NCI-H748 (cell line): ENCODE results near the gene SND1.

Experiments
- DNase-seq: peaks from one replicate; lab custom pipeline; 2025; ENCODE audit not compliant: unreplicated experiment; lab: John Stamatoyannopoulos, UW

SND1 gene

DNA sequence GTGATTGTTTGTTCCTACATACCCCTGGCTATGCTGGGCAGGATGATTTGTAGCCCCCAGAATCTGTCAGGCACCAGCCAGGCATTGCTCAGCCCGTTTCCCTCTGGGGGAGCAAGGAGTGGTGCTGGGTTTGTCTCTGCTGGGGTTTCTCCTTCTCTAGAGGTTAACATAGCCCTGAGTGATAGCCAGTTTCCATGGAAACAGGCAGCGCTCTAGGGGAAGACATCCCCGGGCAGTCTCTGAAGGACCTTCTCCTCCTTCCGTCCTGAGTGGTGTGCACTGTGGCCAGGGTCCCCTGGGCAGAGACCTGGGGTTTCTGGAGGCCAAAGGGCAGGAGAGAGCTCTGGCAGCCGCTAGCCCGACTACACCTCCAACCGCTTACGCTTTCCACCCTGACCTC, 429.8 kb downstream of the SND1 start:
- DNase-seq, result no peak

DNA sequence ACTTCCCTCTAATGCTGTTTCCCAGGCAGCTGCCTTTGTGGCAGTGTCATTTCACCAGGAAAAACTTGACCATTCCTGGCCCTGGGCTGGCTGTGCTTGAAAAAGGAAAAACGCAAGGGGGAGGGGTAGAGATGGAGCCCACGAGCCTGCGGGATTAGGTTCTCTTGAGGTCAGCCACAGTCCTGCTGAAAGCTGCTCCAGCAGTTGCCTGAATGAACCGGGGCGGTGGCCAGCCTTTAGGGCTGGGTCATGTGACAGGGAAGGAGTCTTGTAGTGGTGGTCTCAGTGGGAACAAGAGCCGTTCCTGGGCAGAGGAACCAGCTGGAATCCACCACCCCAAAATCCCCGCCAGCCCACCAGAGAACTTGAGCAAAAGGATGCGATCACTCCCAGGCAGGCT, 430.4 kb downstream of the SND1 start:
- no peak for DNase-seq

DNA sequence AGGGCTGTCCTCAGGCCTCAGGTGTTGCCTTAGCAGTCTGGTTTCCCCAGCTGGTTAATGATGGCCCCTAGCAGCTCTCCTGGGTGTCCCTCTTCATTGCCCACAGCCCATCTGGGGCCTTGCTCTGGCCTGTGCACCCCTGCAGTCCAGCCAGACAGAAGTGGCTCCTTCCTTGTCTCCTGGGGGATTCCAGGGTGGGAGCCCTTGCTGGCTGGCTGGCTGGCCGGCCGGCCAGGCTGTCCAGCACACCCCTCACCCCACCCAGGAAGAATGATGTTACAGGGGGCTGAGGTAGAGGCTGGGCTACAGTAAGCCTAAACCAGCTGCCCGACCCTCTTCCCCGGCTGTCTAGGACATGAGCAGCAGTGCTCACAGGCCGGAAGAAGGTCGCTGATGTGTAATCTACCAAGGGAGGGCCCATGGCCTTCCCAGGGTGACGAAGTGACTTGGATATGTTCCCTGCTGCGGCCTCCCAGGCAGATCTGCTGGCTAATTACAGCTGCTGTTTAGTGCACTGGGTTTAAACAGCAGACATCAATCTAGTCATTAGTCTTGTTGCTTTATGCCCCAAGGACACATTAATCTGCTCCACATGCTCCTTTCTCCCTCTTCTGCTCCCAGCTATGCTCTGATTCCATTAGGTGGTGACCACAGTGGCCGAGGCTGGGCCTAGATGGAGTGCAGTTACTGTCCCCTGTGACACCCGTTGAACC, 433.1 kb downstream of the SND1 start:
- no peak for DNase-seq

DNA sequence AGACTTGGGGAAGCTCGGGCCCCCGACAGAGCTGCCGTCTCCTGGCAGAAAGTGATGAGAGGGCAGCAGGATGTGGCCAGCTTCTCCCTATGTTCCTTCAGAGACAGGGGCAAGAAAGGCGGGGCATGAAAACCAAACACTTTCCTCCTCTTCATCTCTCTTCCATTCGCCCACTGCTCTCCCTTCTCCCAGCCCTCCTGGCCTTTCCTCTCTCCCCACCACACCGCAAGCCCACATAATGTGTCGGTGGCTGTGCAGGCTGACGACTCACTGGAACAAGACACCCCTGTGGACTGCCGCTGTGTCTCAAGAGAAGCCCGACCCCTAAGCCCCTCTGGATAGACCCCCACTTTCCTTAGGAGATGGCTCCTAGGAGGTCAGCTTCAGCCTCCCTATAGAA, 438.5 kb downstream of the SND1 start:
- no peak for DNase-seq

DNA sequence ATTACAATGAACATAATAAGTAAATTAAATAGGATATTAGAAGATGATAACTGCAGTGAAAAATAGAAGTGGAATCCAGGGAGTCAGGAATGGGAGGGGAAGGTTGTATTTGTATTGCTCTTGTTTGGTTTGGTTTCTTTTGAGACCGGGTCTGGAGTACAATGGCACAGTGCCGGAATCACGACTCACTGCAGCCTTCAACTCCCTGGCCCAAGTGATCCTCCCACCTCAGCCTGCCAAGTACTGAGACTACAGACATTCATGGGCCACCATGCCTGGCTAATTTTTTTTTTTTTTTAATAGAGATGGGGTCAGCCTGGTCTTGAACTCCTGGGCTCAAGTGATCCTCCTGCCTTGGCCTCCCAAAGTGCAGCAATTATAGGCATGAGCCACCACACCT, 439.1 kb downstream of the SND1 start:
- no peak for DNase-seq

DNA sequence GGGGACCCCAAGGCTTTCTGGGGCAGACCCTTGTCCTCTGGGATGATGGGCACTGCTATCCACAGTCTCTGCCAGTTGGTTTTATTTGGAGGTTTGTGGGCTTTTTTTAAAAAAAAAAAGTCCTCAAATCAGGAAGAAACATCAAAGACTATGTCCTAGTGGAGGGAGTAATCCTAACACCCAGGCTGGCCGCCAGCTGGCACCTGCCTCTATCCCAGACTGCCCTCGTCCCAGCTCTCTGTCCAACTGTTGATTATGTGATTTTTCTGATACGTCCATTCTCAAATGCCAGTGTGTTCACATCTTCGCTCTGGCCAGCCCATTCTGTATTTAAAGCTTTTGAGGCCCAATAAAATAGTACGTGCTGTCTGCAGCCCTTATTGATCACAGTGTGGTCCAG, 440.2 kb downstream of the SND1 start:
- no peak for DNase-seq

DNA sequence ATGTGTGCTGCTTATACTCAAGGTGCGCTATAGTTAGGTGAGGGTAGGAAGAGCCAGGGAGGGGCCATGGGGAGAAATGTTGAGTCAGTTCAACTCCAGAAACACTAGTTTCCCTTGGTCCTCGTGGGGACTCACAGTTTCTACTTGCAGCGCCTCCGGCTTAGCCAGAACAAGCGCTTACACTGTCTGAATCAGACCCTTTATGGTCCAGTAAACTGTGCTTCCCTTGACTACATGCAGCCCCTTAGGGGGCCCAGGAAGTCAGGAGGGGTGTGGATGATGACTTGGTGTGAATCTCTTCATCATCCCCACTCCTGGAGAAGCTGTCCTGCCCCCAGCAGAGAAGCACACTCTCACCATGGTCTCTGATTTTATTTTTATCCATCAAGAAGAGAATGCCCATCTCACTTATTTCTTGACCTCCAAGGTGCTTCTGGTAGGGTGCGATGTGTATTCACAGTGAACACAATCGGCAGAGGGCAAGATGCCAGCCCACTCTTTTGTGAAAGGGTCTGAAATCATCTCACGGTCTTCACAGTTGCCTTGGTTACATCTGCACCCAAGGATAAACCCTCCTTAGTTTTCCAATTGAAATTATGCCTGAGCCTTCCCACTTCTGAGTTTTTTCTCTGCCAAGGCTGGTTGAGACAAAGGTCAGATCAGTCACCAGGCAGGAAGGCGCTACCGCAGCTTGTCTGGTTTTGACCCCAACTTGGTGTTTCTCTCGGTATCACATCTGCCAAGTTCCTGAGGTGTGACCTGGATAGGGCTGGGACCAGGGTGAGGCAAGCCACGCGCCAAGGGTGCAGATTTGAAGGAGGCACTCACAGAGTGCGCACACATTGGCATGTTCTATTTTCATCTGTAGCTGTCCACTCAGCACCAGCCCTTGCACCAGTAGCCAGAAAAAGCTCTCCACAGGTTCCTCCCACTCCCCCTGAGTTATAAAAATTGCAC, 441.9 kb downstream of the SND1 start:
- DNase-seq, result peak; percentile 16

DNA sequence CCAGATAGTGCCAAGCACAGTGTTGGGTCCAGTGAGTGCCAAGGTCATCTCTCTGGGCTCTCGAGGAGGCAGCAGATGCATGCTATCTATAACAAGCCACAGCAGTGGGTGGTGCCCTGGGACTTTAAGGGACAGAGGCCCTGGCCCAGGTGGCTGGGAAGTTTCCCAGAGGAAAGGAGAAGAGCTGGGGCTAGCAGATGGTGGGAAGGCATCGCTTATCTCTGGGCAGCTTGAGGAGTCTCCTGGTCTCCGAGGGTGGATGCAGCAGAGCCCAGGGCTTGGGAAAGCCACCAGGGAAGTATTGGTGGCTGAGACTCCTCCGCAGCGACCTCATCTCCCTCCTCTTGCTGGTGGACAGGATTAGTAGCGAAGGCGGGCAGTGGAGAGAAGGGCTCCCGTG, 442.7 kb downstream of the SND1 start:
- DNase-seq, result no peak

DNA sequence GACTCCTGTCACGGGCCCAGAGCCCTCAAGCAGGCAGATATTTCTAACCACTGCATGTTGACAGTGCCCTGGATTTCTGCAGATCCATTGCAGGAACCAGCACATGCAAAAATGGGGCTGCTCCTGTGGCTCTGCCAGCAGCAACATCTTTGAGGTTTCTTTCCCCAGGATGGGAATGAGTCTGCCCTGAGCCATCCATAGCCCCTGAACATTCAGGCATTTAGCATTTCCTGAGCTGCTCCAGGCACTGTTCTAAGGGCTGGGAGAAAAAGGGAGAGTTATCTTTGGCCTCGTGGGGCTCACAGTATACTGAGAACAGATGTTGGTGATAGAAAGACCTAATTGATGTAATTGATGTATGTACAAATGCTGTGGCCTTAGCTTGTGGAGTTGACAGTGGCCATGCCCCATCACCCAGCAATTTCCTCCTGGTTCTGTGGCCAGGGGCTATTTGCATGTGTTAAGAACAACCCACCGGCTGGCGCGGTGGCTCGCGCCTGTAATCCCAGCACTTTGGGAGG, 445.3 kb downstream of the SND1 start:
- no peak for DNase-seq

DNA sequence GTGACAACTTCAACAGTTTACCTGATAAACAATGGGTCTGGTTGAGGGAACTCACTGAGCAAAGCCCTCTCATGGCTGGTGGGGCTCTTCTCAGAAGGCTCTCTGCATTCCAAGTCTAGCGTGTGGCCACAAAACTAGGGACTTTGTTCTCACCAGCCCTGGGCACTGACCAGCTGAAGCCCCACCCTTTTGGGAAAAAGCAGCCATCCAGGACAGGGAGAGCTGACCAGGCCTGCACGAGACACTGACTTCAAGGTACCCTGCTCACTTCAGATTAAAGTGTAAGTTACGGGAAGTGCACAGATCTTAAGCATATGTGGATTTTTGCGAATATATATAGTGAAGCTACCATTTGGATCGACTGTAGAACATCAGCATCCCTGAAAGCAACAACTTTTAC, 446.6 kb downstream of the SND1 start:
- no peak for DNase-seq

DNA sequence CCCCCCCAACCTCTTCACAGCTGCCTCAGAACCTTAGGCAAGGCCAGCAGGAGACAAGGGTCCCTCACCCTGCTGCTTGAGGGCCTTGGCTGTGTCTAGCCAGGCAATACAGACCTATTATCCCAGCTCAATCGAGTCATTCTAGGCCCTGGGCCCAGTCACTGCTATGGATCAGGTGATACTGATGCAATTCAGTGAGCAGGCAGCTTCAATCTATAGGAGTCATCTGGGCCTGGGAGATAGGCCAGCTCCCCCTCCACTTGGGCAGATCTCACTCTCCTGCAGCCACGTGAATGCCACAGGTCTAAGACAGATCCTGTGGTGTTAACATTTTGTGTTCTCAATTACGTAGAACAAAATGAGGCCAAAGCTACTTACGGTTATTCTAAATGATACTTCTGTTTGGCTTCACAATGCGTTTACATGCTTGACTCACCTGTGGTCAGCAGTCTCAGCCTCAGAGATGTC, 447.2 kb downstream of the SND1 start:
- DNase-seq, result no peak

DNA sequence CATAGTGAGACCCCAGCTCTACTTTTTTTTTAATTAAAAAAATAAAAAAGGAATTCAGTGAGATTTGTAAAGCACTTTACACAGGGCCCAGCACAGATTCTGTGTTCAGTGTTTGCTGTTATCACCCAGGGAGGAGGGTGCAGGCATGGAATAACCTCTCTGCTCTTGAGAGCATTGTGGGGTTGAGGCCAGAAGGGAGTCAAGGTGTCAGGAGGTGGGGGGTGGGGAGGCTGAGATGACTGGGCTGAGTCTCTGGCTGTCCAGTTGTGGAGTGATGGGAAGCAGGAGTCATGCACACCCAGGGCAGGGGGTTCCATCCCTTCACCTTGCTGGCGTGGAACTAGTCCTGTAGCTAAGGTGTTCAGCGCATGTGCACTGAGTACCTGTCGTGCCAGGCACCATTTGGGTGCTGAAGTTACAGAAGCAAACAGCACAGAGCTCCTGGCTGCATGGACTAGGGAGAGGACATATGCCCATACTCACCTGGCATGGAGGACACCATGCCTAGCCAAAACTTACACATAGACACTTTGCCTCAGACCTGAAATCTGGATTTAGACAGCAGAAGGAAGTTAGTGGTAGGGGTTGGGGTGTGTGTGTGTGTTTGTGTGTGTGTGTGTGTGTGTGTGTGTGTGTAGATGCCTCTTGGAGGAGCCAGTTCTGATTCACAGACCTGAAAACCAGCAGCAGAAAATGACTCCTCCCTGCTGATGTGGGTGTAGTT, 448.4 kb downstream of the SND1 start:
- DNase-seq, result no peak

DNA sequence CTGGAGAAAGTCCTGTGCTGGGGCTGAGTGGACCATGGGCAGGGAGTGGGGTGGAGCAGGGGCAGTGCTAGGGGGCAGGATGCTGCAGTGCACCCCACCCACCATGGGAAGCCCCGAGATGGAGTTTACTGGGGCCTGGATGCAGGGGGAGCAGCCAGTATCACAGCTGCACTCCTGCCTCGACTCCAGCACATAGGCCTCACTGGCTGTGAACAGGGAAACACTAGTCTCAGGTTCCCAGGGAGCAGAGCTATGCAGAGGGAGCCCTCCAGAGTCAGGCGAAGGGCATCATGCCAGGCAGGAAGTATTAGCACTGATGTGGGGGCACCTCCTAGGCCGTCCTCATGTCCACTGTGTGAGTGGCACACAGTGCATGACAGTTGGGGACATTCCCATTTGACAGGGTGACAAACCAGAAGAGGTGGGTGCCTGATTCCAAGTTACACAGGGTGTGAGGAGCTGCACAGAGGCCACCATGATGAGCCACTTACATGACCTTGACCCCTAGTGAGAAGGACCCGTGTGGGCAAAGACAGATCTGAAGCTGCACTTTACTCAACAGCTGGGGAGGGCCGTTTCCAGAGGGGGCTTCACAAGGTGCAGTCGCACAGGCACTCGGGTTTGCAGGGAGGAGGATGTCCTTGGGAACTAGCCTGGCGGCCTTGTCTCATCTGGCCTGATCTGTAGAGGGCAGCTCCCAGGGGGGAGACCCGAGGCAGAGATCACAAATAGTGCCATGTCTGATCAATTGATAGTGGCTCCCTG, 449.1 kb downstream of the SND1 start:
- DNase-seq, result no peak

DNA sequence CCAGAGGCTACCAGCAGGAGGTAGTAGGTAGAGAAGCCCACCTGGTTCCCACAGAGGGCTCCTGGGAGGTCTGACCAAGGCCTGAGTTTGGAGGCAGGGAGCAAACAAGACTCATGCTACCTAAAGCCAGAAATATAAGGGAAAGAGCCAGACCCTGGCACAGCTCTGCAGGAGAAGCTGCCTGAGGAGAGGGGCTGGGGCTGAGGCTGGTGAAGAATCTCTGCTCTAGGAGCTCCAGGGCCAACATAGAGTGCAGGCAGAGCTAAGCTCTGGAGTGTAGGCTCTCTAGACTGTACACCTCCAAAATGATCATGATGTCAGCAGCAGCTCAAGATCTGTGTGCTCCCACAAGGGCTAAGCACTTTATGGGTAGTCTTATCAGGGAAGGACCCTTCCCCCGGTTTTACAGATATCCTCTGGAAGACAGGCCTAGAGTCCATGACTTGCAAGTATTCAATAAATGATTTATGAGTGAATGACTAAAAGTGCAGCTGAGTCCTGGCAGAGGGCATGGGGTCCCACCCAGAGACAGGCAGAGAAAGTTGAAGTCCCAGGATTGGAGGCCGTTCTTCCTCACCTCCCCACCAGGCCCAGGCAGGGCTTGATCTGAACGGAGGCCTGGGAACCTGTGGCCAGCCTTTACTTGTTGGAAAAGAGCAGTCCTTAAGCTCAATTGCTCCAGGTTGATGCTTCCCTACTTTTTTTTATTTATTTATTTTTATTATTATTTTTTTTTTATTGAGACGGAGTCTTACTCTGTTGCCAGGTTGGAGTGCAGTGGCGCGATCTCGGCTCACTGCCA, 450.7 kb downstream of the SND1 start:
- no peak for DNase-seq

DNA sequence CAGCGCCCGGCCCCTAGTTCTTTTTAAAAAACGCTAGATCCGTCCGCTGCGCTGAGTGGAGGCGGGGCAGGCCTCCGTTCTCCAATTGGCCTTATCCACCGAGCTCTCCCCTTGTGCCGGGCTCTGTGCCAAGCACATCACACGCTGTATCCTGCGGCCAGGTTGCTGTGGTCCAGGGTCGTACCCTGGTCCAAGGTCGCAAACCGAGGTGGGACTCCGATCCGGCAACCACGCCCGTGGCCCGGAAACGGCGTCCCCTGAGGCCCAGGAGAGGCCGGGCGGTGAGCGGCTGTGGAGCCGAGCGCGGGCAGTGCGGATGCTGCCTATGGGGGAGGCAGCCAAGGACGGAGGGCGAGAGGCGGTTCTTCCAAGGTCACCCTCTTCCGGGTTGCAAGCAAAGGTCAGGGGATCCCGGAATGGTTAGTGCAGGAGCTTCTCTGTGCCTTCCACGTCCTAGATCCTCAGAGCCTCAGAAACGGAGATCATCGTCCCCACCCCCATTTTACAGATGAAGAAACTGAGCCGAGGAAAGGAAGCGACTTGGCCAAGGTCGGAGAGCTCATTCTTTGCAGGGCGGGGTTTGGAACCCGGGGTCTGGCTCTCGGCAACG, 451.6 kb downstream of the SND1 start:
- no peak for DNase-seq

DNA sequence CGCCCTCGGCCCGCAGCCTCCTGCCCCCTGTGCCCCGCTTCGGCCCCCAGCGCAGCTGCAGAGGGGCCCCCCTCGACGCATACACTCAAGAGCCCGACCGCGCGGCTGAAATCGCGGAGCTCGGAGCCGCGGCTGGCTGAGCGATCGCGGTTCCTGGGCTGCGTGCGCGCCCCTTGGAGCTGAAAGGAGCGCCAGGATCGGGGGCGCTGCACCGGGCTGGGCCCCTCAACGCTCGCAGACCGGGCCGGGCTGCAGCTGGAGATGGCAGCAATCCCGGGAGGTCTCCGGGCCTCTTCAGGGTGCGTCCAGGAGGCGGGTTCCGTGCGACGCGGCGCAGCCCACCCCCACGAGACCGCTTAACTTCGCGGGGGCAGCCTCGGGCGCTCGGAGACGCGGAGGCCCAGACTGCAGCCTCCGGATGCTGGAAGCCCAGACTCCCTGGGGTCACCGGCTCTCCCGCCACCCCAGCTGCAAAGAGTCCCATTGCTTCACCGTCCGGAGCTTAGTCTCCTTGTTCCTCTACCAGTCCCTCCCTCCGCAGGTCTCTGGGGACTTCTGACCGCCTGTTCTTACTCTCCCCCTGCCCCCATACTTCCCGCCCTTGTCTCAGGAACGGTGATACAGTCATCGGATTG, 452.2 kb downstream of the SND1 start:
- DNase-seq, result peak; percentile 37

DNA sequence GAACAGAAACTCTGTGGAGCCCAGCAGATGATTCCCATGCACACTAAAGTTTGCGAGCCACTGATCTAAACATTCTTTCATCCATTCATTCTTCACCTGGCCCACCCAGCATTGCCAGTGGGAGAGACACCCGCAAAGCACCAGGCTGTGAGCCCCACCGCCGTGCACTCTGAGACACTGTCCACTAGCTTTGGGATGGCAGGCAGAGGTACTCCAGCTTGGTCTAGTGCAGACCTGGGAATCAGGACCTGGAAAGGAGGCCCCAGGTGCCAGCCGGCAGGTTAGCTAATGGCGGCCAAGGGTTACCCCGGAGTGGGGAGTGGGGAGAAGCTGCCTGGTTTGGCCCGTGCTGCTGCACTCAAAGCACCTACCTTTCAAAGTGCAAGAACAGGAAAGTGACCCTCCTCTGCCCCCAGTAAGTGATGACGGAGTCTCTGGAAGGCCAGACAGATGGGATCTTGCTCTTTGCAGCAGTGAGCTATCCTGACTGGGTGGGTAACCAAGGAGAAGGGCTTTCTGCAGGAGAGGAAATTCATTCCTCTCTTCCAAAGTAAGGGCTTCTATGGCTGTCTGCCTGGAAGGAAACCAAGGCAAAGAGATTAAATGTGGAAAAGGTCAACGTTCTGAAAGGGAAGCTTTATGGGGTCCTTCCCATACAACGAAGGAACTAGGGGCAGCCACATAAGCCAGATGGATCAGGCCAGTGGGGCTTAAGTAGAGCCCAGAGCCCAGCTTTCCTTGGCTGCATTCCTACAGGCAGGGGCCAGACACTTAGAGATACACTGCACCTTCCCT, 453.4 kb downstream of the SND1 start:
- no peak for DNase-seq

DNA sequence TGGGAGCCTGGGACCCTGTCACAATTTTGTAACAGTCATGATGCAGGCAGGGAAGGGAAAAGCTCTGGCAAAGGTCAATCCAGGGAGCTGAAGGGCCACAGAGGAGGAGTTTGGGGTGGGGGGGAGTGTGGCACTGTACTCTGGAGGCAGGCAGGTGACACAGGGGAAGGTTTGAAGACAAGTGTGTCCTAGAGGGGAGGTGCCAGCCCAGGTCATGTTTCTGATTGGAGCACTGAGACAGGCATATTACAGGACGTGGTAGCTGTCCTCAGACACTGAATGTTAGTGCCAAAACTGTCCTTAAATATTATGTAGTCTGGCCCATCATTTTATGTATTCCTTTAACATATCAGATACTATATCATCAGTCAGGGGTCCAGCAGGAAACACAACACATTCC, 454.8 kb downstream of the SND1 start:
- no peak for DNase-seq
